DOHH2 (cell line): ENCODE measurements around the gene IRX2.

Experiments used
- CTCF ChIP-seq: fragments of 200-600 bp; sonication (generic); IDR thresholded peaks from one replicate; pipeline ENCODE4 v1.5.1; 2014; ENCODE audit warnings: antibody characterized with exemption, mild to moderate bottlenecking, low read depth, low read length; ENCODE audit not compliant: poor library complexity, severe bottlenecking
- EZH2phosphoT487 ChIP-seq: fragments of 200-600 bp; sonication (generic); IDR thresholded peaks from 2 replicates; pipeline ENCODE4 v1.6.1; 2017; ENCODE audit warnings: borderline replicate concordance, mild to moderate bottlenecking, antibody characterized with exemption, low read length, moderate library complexity, mixed read lengths

- TF ChIP-seq CTCF: no peak
- TF ChIP-seq EZH2phosphoT487: no peak
Measured at GRCh38 chr5:2759696-2760461, 8.4 kb upstream of the IRX2 start.
